ENCODE data around the gene TOE1. TPM values are rescaled to one million over a fixed set of nuclear protein-coding genes. Genes with fewer than 3 reads are reported as not detected.

Gene TOE1
- total RNA-seq, 4 donors from 2014 or later, result 2.9 to 9.4 (median 5.3) TPM

DNA sequence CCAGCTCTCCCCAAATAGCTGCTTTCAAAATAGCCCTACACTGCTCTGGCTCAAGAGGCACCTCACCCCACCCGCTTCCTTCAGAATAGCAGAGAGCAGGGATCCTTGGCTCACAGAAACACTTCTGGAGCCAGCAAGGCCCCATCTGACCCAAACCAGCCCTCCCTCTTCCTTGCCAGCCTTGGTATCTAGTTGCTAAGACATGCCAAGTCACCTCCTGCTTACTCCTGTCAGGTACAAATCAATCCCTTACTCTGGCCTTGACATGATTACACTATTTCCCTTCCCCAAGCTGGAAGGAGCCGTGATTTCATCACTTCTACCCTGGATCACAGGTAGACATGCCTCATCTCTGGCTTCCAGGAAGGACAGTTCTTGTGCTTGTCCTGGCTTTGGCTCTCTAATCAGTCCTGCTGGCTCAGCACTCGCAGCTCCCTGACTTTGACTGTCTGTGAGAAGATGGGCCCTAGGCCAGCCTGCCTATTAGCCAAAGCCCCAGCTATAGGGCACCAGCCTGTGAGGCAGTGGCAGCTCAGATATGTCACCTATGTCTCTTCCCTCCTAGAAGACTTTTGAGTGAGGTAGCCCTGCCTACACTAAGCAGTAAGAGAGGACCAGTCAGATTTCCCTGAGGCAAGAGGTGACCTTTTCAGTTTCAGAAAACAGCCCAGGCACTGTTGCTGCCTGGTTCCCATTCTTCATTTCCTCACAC is 9.2 kb downstream of the TOE1 start:
- Histone ChIP-seq H3K4me3 (no peak overlapping the region), H3K27me3 (no peaks in the 10 kb centered on the region), H3K36me3 (peaks cover 0 to 12% of the 10 kb centered on the region in 2 donors), H3K9me3 (no peaks in the 10 kb centered on the region), H3K27ac (peak overlapping the region; percentile 80 to 88 (median 86)), H3K4me1 (peaks cover 49 to 56% of the 10 kb centered on the region in 2 donors)
- DNase-seq (peak; percentile 78 to 91), ATAC-seq (peak; percentile 82 to 84)
- TF ChIP-seq, protein P1, sequence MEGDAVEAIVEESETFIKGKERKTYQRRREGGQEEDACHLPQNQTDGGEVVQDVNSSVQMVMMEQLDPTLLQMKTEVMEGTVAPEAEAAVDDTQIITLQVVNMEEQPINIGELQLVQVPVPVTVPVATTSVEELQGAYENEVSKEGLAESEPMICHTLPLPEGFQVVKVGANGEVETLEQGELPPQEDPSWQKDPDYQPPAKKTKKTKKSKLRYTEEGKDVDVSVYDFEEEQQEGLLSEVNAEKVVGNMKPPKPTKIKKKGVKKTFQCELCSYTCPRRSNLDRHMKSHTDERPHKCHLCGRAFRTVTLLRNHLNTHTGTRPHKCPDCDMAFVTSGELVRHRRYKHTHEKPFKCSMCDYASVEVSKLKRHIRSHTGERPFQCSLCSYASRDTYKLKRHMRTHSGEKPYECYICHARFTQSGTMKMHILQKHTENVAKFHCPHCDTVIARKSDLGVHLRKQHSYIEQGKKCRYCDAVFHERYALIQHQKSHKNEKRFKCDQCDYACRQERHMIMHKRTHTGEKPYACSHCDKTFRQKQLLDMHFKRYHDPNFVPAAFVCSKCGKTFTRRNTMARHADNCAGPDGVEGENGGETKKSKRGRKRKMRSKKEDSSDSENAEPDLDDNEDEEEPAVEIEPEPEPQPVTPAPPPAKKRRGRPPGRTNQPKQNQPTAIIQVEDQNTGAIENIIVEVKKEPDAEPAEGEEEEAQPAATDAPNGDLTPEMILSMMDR (IDR thresholded peaks at IDR 0.05 in 4 of 5, conservative IDR thresholded peaks at IDR 0.05 in 1 of 5), result no peak
- TF ChIP-seq POLR2A (IDR thresholded peaks at IDR 0.05), result no peak
- in situ Hi-C loops (cut with MboI; ENCODE audit: low sequenced_read_pairs in 4 of 4) (no loop called here), intact Hi-C loops (cut with DNase I; ENCODE audit: low total_unique reads) (loop anchor here (10.0 kb wide), 1 partner anchor 336 kb away; the partner anchor contains the start of genes GPBP1L1 and TMEM69)

DNA sequence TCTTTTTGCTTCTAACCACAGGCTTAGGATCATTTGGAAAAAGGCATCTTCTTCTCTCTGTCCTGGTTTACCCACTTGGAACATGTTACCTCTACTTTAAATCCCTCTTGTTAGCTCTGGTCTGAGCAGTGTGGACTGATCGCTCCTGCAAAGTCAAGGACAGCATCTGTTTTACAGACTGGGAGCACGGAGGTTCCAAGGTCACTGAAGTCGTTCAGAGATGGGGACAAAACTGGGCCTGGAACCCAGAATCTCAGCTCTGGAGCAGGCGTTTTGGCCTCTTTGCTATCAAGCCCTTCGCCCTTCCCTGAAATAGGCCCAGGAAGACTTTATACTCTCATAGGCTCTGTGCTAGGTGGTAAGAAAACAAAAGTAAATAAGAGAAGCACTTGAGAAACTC is 11.5 kb downstream of the TOE1 start:
- Histone ChIP-seq H3K27me3 (no peaks in the 10 kb centered on the region), H3K36me3 (no peaks in the 10 kb centered on the region), H3K4me3 (no peak overlapping the region), H3K9me3 (no peaks in the 10 kb centered on the region), H3K4me1 (peaks cover 64 to 69% of the 10 kb centered on the region in 2 donors), H3K27ac (peak overlapping the region in 3 of 4 donors; percentile 80 to 87 (median 86))
- no peak for ATAC-seq
- TF ChIP-seq, protein P1 (IDR thresholded peaks at IDR 0.05 in 4 of 5, conservative IDR thresholded peaks at IDR 0.05 in 1 of 5), result no peak
- no peak for DNase-seq
- intact Hi-C loops (cut with DNase I; ENCODE audit: low total_unique reads) (no loop called here), in situ Hi-C loops (cut with MboI; ENCODE audit: low sequenced_read_pairs in 4 of 4) (loop anchor here in 1 of 4 donors (10.0 kb wide), 1 partner anchor 213 kb away; no protein-coding TSS in a partner anchor)

DNA sequence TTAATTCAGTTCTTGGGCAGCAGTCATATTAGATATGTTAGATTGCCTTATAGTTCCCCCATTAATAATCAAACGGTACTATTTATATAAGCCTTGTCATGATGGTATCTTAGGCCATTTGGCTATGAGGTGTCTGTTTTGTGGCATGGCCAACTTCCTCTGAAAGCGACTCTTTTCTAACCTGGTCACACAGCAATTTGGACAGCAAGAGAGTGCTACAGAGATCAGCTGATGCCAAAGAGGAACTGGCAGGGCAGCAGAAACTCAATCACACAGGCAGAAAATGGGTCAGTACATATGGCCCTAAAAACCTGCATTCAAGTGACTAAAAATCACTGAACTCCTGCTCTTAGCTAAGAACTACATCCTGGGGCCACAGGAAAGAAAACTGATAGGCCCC is 13.7 kb downstream of the TOE1 start:
- Histone ChIP-seq H3K27ac (peak overlapping the region; percentile 70 to 86 (median 80)), H3K36me3 (no peaks in the 10 kb centered on the region), H3K27me3 (no peaks in the 10 kb centered on the region), H3K4me3 (no peak overlapping the region), H3K4me1 (peaks cover 47 to 54% of the 10 kb centered on the region in 2 donors), H3K9me3 (no peaks in the 10 kb centered on the region)
- intact Hi-C loops (cut with DNase I; ENCODE audit: low total_unique reads), result no loop called here
- peak; percentile 43 to 48 for DNase-seq
- no peak for TF ChIP-seq POLR2A (IDR thresholded peaks at IDR 0.05)
- TF ChIP-seq, protein P1 (IDR thresholded peaks at IDR 0.05 in 4 of 5, conservative IDR thresholded peaks at IDR 0.05 in 1 of 5), result no peak
- in situ Hi-C loops (cut with MboI; ENCODE audit: low sequenced_read_pairs in 4 of 4), result loop anchor here in 1 of 4 donors (10.0 kb wide), 1 partner anchor 211 kb away; no protein-coding TSS in a partner anchor
- peak in 1 of 2 donors; percentile 67 for ATAC-seq

DNA sequence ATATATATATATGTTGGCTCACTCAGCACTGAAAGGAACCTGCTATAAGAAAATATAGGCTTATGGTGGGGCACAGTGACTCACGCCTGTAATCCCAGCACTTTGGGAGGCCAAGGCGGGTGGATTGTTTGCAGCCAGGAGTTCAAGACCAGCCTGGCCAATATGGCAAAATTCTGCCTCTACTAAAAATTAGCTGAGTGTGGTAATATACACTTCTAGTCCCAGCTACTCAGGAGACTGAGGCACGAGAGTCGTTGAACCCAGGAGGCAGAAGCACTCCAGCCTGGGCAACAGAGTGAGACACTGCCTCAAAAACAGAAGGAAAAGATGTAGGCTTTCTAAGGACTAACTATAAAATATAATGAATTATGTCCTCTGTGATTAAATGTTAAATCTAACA is 14.9 kb downstream of the TOE1 start:
- ATAC-seq (no peak), DNase-seq (no peak)
- H3K9me3 ChIP-seq, result no peaks in the 10 kb centered on the region
- H3K27me3 ChIP-seq, result no peaks in the 10 kb centered on the region
- peaks cover 41 to 48% of the 10 kb centered on the region in 2 donors for H3K4me1 ChIP-seq
- peak overlapping the region in 3 of 4 donors; percentile 64 to 82 (median 77) for H3K27ac ChIP-seq
- H3K36me3 ChIP-seq, result no peaks in the 10 kb centered on the region
- no peak overlapping the region for H3K4me3 ChIP-seq
- TF ChIP-seq, protein P1 (IDR thresholded peaks at IDR 0.05 in 4 of 5, conservative IDR thresholded peaks at IDR 0.05 in 1 of 5), result no peak
- intact Hi-C loops (cut with DNase I; ENCODE audit: low total_unique reads), result no loop called here
- in situ Hi-C loops (cut with MboI; ENCODE audit: low sequenced_read_pairs in 4 of 4), result loop anchor here in 2 of 4 donors (5.0 to 10.0 kb wide), 2 partner anchors 137 to 210 kb away; partner anchors contain the start of gene TESK2 (in 1 of the 2)

All from gastrocnemius medialis (tissue), 4 donors.